Measurements from ENCODE around the gene CDH13. TPM values are rescaled to one million over a fixed set of nuclear protein-coding genes. Genes with fewer than 3 reads are reported as not detected.

Gene CDH13
- total RNA-seq, 2 donors from 2014 or later: 2.9 TPM; not detected in 1

DNA sequence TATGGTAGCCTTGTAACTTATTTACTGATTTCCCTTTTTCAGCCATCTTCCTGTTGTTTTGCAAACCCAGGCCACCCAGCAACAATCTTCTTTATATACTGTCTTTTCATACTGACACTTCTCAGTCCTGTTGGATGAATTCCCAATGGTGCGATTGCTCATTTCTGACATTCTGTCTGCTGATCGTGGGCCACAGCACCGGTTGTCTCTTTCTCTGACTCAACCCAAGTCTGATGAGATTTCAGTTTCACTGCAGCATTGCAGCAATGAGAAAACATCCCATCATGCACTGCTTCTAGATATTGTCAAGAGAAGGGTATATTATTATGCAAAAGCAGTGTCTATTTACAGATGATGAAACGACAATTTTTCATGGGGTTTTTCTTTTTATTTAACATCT is 831.8 kb downstream of the CDH13 start:
- no peaks in the 10 kb centered on the region for H3K4me1 ChIP-seq
- intact Hi-C loops (cut with DNase I): no loop called here
- 49 to 62% methylated on average over 4 of the region's 4 CpGs for WGBS, 2 donors
- TF ChIP-seq, protein P1, sequence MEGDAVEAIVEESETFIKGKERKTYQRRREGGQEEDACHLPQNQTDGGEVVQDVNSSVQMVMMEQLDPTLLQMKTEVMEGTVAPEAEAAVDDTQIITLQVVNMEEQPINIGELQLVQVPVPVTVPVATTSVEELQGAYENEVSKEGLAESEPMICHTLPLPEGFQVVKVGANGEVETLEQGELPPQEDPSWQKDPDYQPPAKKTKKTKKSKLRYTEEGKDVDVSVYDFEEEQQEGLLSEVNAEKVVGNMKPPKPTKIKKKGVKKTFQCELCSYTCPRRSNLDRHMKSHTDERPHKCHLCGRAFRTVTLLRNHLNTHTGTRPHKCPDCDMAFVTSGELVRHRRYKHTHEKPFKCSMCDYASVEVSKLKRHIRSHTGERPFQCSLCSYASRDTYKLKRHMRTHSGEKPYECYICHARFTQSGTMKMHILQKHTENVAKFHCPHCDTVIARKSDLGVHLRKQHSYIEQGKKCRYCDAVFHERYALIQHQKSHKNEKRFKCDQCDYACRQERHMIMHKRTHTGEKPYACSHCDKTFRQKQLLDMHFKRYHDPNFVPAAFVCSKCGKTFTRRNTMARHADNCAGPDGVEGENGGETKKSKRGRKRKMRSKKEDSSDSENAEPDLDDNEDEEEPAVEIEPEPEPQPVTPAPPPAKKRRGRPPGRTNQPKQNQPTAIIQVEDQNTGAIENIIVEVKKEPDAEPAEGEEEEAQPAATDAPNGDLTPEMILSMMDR (IDR thresholded peaks at IDR 0.05): no peak
- no peak for TF ChIP-seq POLR2A (IDR thresholded peaks at IDR 0.05)
- no peaks in the 10 kb centered on the region for H3K9me3 ChIP-seq
- no peaks in the 10 kb centered on the region for H3K36me3 ChIP-seq (replicated peaks in 1 of 2; ENCODE audit: insufficient read depth in 1 of 2, low read depth in 2 of 2)
- ATAC-seq (no peak), DNase-seq (no peak)
- H3K27ac ChIP-seq: no peak overlapping the region
- no peak overlapping the region for H3K4me3 ChIP-seq
- H3K27me3 ChIP-seq: no peaks in the 10 kb centered on the region

DNA sequence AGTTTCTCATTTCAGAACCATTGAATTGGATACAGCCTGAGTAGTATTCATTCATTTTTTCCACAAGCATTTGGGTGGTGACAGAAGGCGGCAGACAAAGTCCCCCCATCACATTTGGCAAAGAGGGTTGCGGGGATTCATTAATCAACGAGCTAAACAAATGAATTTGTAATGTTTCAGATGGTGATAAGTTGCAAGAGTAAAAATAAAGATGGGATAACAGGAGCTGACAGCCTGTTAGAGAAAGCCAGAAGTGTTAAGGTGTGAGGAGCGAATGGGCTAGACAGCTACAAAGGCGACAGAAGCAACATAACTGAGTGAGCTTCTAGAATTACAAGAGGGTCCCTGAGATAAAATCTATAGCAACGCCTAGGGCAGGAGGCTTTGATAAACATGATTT is 838.2 kb downstream of the CDH13 start:
- Histone ChIP-seq H3K27me3 (no peaks in the 10 kb centered on the region), H3K27ac (no peak overlapping the region), H3K36me3 (replicated peaks in 1 of 2; ENCODE audit: insufficient read depth in 1 of 2, low read depth in 2 of 2) (no peaks in the 10 kb centered on the region), H3K4me3 (no peak overlapping the region), H3K9me3 (no peaks in the 10 kb centered on the region), H3K4me1 (no peaks in the 10 kb centered on the region)
- TF ChIP-seq POLR2A (IDR thresholded peaks at IDR 0.05): no peak
- TF ChIP-seq, protein P1 (IDR thresholded peaks at IDR 0.05): no peak
- WGBS, 2 donors: 40 to 44% methylated on average over 6 of the region's 6 CpGs
- ATAC-seq (no peak), DNase-seq (no peak)
- intact Hi-C loops (cut with DNase I): no loop called here

DNA sequence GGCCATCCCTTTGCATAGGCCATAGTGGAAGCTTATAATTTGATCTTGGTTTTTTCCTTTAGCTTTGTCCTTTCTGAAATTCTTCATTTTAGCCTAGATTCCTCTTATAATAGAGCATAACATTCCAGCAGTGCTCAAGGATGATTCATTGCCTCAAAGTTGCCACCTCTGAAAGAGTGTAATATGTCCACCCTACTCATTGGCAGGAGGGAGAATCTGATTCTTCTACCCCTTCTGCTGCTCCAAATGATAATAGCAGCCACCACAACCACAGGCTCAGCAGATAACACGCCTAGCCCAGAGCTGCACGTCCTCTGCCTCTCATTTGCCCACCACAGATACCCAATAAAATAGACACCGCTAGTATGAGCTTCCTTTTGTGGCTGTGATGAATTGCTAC is 843.6 kb downstream of the CDH13 start:
- no peaks in the 10 kb centered on the region for H3K27me3 ChIP-seq
- no peak for ATAC-seq
- WGBS, 2 donors: 57 to 67% methylated on average over 3 of the region's 3 CpGs
- H3K4me1 ChIP-seq: no peaks in the 10 kb centered on the region
- no peak overlapping the region for H3K4me3 ChIP-seq
- no peaks in the 10 kb centered on the region for H3K36me3 ChIP-seq (replicated peaks in 1 of 2; ENCODE audit: insufficient read depth in 1 of 2, low read depth in 2 of 2)
- H3K9me3 ChIP-seq: no peaks in the 10 kb centered on the region
- DNase-seq: no peak
- TF ChIP-seq, protein P1 (IDR thresholded peaks at IDR 0.05): no peak
- TF ChIP-seq POLR2A (IDR thresholded peaks at IDR 0.05): no peak
- no peak overlapping the region for H3K27ac ChIP-seq
- intact Hi-C loops (cut with DNase I): no loop called here

DNA sequence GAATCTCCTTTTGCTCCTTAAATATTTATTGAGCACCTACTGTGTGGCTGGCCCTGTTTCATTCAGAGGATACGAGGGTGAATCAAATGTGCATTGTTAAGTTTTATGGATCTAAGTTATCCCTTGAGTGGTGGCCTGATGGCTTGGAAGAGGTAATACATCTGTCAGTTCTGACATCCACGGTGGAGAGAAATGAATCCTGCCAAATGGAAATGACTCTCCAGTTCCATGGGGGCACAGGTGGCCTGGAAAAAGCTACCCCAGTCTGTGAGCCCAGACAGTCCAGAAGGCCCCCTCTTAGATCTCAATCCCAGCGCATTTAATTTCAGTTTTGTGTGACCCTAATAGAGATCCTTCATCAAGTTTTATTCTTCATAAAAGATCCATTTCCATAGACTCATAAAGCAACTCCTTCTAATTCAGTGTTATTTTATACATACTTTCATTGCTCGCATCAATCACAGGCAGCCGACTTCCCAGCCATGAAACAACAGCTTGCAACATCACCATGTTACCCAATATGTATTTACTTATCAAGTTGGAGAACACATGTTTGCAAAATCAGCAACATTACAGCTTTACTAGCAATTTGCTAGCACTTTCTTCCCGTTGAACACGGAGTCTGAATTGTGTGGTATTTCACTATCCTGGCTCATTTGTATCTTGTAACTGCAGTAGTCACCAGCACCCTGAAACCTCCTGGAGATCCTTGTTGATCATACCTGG is 846.2 kb downstream of the CDH13 start:
- ATAC-seq: no peak
- intact Hi-C loops (cut with DNase I): no loop called here

More for the DNA sequence above, 846.2 kb downstream of the CDH13 start:
- H3K36me3 ChIP-seq (replicated peaks in 1 of 2; ENCODE audit: insufficient read depth in 1 of 2, low read depth in 2 of 2): no peaks in the 10 kb centered on the region
- no peak overlapping the region for H3K27ac ChIP-seq
- H3K4me3 ChIP-seq: no peak overlapping the region
- TF ChIP-seq, protein P1 (IDR thresholded peaks at IDR 0.05): no peak
- no peak for TF ChIP-seq POLR2A (IDR thresholded peaks at IDR 0.05)
- no peaks in the 10 kb centered on the region for H3K9me3 ChIP-seq
- H3K4me1 ChIP-seq: no peaks in the 10 kb centered on the region
- DNase-seq: no peak
- 32 to 39% methylated on average over 7 of the region's 7 CpGs for WGBS, 2 donors
- H3K27me3 ChIP-seq: no peaks in the 10 kb centered on the region

Measured in body of pancreas (tissue), 4 donors.